ENCODE measurements around the gene MORF4L1. TPM values are rescaled to one million over a fixed set of nuclear protein-coding genes. Genes with fewer than 3 reads are reported as not detected.

The MORF4L1 gene
- total RNA-seq, 4 donors from 2014 or later, result 106 to 955 (median 278) TPM

- Histone ChIP-seq H3K36me3 (no peaks in the 10 kb centered on the region), H3K4me3 (no peak overlapping the region), H3K4me1 (no peaks in the 10 kb centered on the region), H3K27ac (no peak overlapping the region), H3K9me3 (no peaks in the 10 kb centered on the region), H3K27me3 (no peaks in the 10 kb centered on the region)
- TF ChIP-seq POLR2A (IDR thresholded peaks at IDR 0.05), result no peak
- no peak for TF ChIP-seq CTCF (IDR thresholded peaks at IDR 0.05)
- DNase-seq, result no peak
- intact Hi-C loops (cut with DNase I; ENCODE audit: low total_unique reads), result no loop called here
Measured at GRCh38 chr15:78932258-78932808, 59.6 kb downstream of the MORF4L1 start.

DNA sequence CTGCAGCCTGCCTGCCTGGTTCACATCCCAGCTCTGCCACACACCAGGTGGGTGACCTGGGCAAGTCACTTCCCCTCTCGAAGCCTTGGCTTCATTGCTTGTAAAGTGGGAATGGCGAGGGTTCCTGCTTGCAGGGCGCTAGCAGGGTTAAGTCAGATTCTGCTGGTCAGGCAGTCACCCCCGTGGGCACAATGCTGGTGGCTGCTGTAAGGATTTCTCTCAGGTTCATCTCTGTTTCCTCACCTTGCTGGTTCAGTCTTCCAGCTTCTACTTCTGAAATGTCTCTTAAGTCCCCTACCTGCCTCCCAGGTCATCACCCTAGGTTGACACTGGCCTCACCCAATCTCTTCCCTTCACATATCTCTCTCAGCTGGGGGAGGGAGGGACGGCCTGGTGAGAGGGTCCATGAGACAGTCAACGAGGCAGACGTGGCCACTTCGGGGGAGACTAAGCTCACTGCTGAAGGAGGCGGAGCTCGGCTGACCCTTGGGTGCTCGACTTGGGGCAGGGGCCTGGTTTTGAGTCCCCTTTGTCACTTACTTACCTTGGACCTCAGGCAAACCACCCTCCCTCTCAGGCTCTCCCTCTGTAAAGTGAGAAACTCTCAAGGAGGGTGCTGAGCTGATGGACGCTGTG lies 60.6 kb downstream of the MORF4L1 start:
- intact Hi-C loops (cut with DNase I; ENCODE audit: low total_unique reads), result no loop called here
- Histone ChIP-seq H3K4me3 (no peak overlapping the region), H3K27me3 (no peaks in the 10 kb centered on the region), H3K9me3 (no peaks in the 10 kb centered on the region), H3K27ac (peak overlapping the region; percentile 8 to 56), H3K4me1 (no peaks in the 10 kb centered on the region), H3K36me3 (no peaks in the 10 kb centered on the region)
- DNase-seq, result no peak
- no peak for TF ChIP-seq POLR2A (IDR thresholded peaks at IDR 0.05)
- TF ChIP-seq CTCF (IDR thresholded peaks at IDR 0.05), result no peak

- no peaks in the 10 kb centered on the region for H3K4me1 ChIP-seq
- no peaks in the 10 kb centered on the region for H3K9me3 ChIP-seq
- DNase-seq, result peak in 1 of 2 donors; percentile 50
- H3K36me3 ChIP-seq, result no peaks in the 10 kb centered on the region
- no peaks in the 10 kb centered on the region for H3K27me3 ChIP-seq
- peak overlapping the region; percentile 50 to 56 for H3K27ac ChIP-seq
- intact Hi-C loops (cut with DNase I; ENCODE audit: low total_unique reads), result no loop called here
- no peak overlapping the region for H3K4me3 ChIP-seq
- no peak for TF ChIP-seq CTCF (IDR thresholded peaks at IDR 0.05)
- no peak for TF ChIP-seq POLR2A (IDR thresholded peaks at IDR 0.05)
Measured at GRCh38 chr15:78933823-78934654, 61.3 kb downstream of the MORF4L1 start.

DNA sequence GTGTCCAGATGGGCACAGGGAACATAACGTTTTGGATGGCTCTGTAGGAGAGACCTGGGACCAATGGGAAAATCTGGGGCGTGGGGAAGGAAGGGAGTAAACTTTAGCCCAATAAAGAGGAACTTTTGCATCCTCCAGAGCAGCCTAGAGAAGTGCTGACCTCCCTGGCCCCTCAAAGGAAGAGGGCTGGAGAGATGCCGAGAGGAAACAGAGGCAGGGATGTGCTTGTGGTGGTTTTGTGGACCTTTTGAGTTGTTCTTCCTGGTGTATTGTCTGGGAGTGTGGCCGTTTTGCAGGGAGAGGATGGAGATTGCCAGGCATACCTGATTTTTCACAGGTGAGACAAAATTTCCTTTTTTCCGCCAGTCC lies 61.9 kb downstream of the MORF4L1 start:
- intact Hi-C loops (cut with DNase I; ENCODE audit: low total_unique reads), result no loop called here
- Histone ChIP-seq H3K36me3 (no peaks in the 10 kb centered on the region), H3K27ac (peak overlapping the region in 1 of 2 donors; percentile 56), H3K27me3 (no peaks in the 10 kb centered on the region), H3K9me3 (no peaks in the 10 kb centered on the region), H3K4me3 (no peak overlapping the region), H3K4me1 (no peaks in the 10 kb centered on the region)
- no peak for DNase-seq
- TF ChIP-seq POLR2A (IDR thresholded peaks at IDR 0.05), result no peak
- TF ChIP-seq CTCF (IDR thresholded peaks at IDR 0.05), result no peak

Data from uterus (tissue), 4 donors.